Esophagus muscularis mucosa (tissue), 4 donors: Measurements from ENCODE around the gene ADCY5. TPM values are rescaled to one million over a fixed set of nuclear protein-coding genes. Genes with fewer than 3 reads are reported as not detected.

ENCODE experiments used
- DNase-seq: peaks from one replicate; pipeline ENCODE4 v3.0.0-alpha.2; 2017; ENCODE audit errors: extremely low spot score
- H3K27ac ChIP-seq, 4 donors: fragments of 200-600 bp; sonication (generic); replicated peaks in 1 of 4; 1 replicate in 3 of 4; 2 replicates in 1 of 4; pipeline ENCODE4 v1.5.1; 2016 to 2019; ENCODE audit warnings: mild to moderate bottlenecking in 1 of 4
- H3K27me3 ChIP-seq, 4 donors: fragments of 200-600 bp; sonication (generic); one replicate each; pipeline versions ENCODE4 v1.5.1 to v1.6.0; 2016 to 2019
- H3K36me3 ChIP-seq, 4 donors: fragments of 200-600 bp; sonication (generic); one replicate each; pipeline ENCODE4 v1.5.1; 2016 to 2019
- H3K4me1 ChIP-seq, 4 donors: fragments of 200-600 bp; sonication (generic); one replicate each; pipeline ENCODE4 v1.5.1; 2016 to 2019
- H3K4me3 ChIP-seq, 4 donors: fragments of 200-600 bp; sonication (generic); 1 replicate in 2 of 4; 2 replicates in 2 of 4; pipeline ENCODE4 v1.5.1; 2016 to 2019; ENCODE audit warnings: mild to moderate bottlenecking in 4 of 4, moderate library complexity in 1 of 4
- H3K9me3 ChIP-seq, 4 donors: fragments of 200-600 bp; sonication (generic); 1 replicate in 3 of 4; 2 replicates in 1 of 4; pipeline ENCODE4 v1.5.1; 2016 to 2019
- EP300 ChIP-seq: sonication (generic); formaldehyde crosslinking; IDR thresholded peaks from one replicate; pipeline ENCODE4 v1.6.1; 2017; ENCODE audit warnings: antibody characterized with exemption
- POLR2A ChIP-seq: fragments of 450-650 bp; IDR thresholded peaks from one replicate; pipeline ENCODE4 v1.6.1; 2017; ENCODE audit warnings: antibody characterized with exemption, moderate library complexity, mild to moderate bottlenecking, low read depth
- POLR2AphosphoS5 ChIP-seq, 2 donors: sonication (generic); formaldehyde crosslinking; IDR thresholded peaks; one replicate each; pipeline ENCODE4 v1.6.1; 2017; ENCODE audit warnings: antibody characterized with exemption in 2 of 2
- WGBS: methylation state at CpG from one replicate; pipeline ENCODE4 v1.1.5; 2018; 5-methylcytosine and 5-hydroxymethylcytosine counted together
- intact Hi-C: fragments of 100-400 bp; cut with DNase I; formaldehyde crosslinking; loops from one replicate; pipeline ENCODE4 v1.15.1; 2023
- total RNA-seq, 4 donors: library from RNA; depleted of rRNA; stranded (reverse); fragments of >200 nt; gene quantifications; one replicate each; pipeline versions ENCODE4 v1.1.0 to v1.2.1, GENCODE V29; 2016
- TF ChIP-seq, protein P1 (sequence below), 3 experiments: fragments of 200-600 bp in 2 of 3; fragments of 450-650 bp in 1 of 3; sonication (generic) in 2 of 3; IDR thresholded peaks; one replicate each; pipeline ENCODE4 v1.5.1; 2017 to 2019; ENCODE audit warnings: antibody characterized with exemption in 3 of 3, mild to moderate bottlenecking in 2 of 3, moderate library complexity in 1 of 3

The ADCY5 gene
- total RNA-seq, 4 donors from 2014 or later, result 133 to 228 (median 189) TPM

DNA sequence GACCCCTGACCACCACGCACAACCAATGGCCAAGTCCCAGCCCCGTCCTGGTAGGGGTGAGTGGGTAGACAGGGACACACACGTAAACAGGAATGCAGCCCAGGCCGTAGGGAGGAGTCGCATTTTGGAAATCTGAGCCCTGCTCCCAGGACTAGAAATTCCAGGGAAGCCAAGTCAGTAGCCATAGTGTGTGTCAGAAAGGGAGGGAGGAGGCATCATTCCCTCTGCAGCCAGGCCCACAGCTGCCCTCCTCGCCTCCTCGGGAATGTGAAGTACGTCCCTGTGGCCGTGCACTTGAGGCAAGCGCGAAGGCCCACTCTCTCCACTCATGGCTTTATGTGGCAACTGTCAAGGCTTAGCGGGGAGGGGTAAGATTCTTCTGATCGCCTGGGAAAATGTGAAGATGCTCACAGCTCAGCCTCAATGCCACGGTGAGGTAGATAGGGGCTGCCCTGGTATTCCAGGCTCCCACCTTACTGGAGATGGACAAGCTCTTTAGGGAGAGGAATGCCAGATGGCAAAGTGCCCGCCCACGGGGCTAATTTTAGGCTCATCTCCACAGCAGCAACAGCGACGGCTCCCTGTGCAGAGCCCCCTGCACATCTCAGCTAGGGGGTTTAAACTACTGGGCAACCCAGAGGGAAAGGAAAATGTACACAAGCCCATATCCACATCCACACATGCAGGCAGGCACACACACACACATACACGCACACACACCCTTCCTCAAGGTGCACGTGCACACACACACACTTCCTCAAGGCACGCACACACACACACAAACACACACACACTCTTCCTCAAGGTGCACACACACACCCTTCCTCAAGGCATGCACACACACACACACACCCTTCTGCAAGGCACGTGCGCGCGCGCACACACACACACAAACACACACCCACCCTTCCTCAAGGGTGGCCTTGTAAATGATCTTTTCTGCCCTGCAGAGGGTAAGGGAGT is 65.5 kb downstream of the ADCY5 start:
- H3K27me3 ChIP-seq, result no peaks in the 10 kb centered on the region
- no peak for DNase-seq
- peaks cover 92 to 100% (median 99%) of the 10 kb centered on the region in 4 donors for H3K4me1 ChIP-seq
- intact Hi-C loops, result no loop called here
- peaks cover 0 to 2% (median 0%) of the 10 kb centered on the region in 4 donors for H3K36me3 ChIP-seq
- H3K27ac ChIP-seq, result peak overlapping the region; percentile 91 to 97 (median 94)
- 57% methylated on average over 23 of the region's 26 CpGs for WGBS
- peak overlapping the region in 1 of 4 donors; percentile 2 for H3K4me3 ChIP-seq
- H3K9me3 ChIP-seq, result no peaks in the 10 kb centered on the region
- TF ChIP-seq POLR2AphosphoS5 (IDR thresholded peaks at IDR 0.05), result peak; percentile 27 to 82
- TF ChIP-seq EP300, result peak; percentile 34
- TF ChIP-seq, protein P1, sequence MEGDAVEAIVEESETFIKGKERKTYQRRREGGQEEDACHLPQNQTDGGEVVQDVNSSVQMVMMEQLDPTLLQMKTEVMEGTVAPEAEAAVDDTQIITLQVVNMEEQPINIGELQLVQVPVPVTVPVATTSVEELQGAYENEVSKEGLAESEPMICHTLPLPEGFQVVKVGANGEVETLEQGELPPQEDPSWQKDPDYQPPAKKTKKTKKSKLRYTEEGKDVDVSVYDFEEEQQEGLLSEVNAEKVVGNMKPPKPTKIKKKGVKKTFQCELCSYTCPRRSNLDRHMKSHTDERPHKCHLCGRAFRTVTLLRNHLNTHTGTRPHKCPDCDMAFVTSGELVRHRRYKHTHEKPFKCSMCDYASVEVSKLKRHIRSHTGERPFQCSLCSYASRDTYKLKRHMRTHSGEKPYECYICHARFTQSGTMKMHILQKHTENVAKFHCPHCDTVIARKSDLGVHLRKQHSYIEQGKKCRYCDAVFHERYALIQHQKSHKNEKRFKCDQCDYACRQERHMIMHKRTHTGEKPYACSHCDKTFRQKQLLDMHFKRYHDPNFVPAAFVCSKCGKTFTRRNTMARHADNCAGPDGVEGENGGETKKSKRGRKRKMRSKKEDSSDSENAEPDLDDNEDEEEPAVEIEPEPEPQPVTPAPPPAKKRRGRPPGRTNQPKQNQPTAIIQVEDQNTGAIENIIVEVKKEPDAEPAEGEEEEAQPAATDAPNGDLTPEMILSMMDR (IDR thresholded peaks at IDR 0.05), result no peak

DNA sequence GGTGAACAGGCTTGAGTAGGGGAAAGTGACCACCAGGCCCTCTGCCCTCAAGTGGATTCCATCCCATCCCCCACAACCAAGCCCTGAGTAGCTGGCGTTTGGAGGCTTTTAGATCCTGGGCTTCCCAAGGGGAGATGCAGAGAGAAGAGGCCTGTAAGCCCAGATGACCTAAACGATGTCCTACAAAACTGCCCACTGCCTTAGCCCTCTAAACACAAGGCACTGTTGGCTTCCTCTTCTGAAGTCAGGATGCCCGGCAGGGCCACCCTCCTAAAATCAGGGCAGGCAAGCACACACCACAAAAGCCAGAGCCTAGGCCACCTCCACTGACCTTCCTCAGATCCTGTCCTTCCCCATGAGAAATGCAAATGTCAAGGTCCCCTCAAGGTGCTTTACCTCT is 68.6 kb downstream of the ADCY5 start:
- 67% methylated on average over 1 of the region's 3 CpGs for WGBS
- intact Hi-C loops, result no loop called here
- no peaks in the 10 kb centered on the region for H3K27me3 ChIP-seq
- H3K36me3 ChIP-seq, result peaks cover 0 to 3% (median 0%) of the 10 kb centered on the region in 4 donors
- H3K27ac ChIP-seq, result peak overlapping the region; percentile 91 to 97 (median 94)
- TF ChIP-seq, protein P1 (IDR thresholded peaks at IDR 0.05), result no peak
- TF ChIP-seq POLR2A (no peak), POLR2AphosphoS5 (IDR thresholded peaks at IDR 0.05) (no peak), EP300 (no peak)
- H3K9me3 ChIP-seq, result no peaks in the 10 kb centered on the region
- H3K4me1 ChIP-seq, result peaks cover 89 to 100% (median 99%) of the 10 kb centered on the region in 4 donors
- no peak for DNase-seq
- no peak overlapping the region for H3K4me3 ChIP-seq

DNA sequence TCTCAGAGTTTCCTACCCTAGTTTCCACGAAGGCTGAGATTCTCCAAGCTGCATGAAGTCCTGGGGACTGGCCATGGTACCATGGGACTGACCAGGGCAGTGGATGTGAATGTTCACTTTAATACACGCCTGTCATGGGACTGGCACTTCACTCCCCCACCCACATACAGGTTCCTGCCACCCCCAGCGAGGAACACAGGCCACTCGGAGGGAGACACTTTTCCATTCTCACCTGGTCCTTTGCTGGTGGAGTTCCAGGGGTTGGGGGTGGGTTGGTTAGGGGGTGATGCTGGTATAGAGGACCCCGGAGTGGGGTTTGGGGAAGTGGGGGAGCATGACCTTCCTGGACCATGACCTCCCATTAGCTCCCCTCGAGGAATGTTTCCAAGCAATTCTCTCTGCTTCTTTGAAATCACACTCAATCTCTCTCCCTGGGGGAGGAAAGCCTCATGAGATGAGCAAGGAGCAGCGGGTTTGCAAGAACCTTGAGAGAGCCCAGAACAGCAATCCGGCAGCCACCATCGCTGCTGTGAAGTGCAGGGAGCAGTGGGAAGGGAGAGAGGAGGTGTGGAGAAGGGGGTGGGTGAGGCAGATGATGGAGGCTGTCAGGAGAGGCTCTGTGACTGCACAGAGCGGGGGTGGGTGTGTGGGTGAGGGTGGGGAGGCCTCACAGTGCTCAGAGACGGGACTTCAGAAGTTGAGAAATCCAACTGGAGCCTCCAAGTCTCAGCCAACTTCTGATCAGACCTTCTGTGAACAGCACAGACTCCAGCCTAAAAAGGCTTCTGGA is 69.7 kb downstream of the ADCY5 start:
- intact Hi-C loops, result loop anchor here (10.0 kb wide), 1 partner anchor 66 kb away; the partner anchor contains the start of gene ADCY5
- no peak for DNase-seq
- Histone ChIP-seq H3K27me3 (no peaks in the 10 kb centered on the region), H3K9me3 (no peaks in the 10 kb centered on the region), H3K4me1 (peaks cover 89 to 100% (median 99%) of the 10 kb centered on the region in 4 donors), H3K36me3 (peaks cover 0 to 3% (median 0%) of the 10 kb centered on the region in 4 donors), H3K4me3 (no peak overlapping the region), H3K27ac (peak overlapping the region; percentile 91 to 97 (median 94))
- TF ChIP-seq POLR2A, result no peak
- TF ChIP-seq EP300, result no peak
- TF ChIP-seq POLR2AphosphoS5 (IDR thresholded peaks at IDR 0.05), result no peak
- WGBS, result 69% methylated on average over 9 of the region's 11 CpGs

DNA sequence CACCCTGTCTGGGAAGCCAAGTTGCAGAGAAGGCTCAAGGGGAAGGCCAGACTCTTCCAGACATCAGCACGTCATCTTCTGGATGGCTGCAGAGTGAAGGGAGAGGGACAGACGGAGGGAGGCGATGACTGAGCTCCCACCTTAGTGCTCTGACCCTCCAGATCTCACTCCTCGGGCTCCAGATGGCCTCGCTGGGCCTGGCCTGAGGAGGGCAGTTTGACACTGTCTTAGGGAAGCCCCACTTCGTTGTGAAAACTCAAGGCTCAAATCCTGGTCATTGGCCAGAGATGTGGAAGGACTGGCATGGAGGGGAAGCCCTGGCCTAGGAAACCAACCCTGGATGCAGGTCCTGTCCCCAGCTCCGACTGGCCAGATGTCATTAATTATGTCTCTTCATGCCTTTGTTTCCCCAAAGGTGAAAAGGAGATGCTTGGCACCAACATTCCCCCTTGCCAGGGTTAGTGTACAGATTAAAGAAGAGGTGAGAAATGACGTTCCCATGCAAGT is 70.4 kb downstream of the ADCY5 start:
- Histone ChIP-seq H3K4me1 (peaks cover 87 to 100% (median 98%) of the 10 kb centered on the region in 4 donors), H3K4me3 (no peak overlapping the region), H3K36me3 (peaks cover 0 to 3% (median 0%) of the 10 kb centered on the region in 4 donors), H3K27me3 (no peaks in the 10 kb centered on the region), H3K9me3 (no peaks in the 10 kb centered on the region), H3K27ac (peak overlapping the region; percentile 91 to 97 (median 94))
- DNase-seq, result no peak
- intact Hi-C loops, result loop anchor here (10.0 kb wide), 1 partner anchor 66 kb away; the partner anchor contains the start of gene ADCY5
- no peak for TF ChIP-seq POLR2AphosphoS5 (IDR thresholded peaks at IDR 0.05)
- TF ChIP-seq EP300, result no peak
- TF ChIP-seq POLR2A, result no peak
- TF ChIP-seq, protein P1 (IDR thresholded peaks at IDR 0.05), result no peak
- WGBS, result 71% methylated on average over 8 of the region's 8 CpGs
